Raji (cell line): Measurements from ENCODE around the gene NCOR2.

Source experiments
- POLR2A ChIP-seq: IDR thresholded peaks from 2 replicates; pipeline ENCODE4 v1.6.1; 2011; ENCODE audit warnings: low read depth, low read length, control low read depth; ENCODE audit not compliant: insufficient read depth

The NCOR2 gene

DNA sequence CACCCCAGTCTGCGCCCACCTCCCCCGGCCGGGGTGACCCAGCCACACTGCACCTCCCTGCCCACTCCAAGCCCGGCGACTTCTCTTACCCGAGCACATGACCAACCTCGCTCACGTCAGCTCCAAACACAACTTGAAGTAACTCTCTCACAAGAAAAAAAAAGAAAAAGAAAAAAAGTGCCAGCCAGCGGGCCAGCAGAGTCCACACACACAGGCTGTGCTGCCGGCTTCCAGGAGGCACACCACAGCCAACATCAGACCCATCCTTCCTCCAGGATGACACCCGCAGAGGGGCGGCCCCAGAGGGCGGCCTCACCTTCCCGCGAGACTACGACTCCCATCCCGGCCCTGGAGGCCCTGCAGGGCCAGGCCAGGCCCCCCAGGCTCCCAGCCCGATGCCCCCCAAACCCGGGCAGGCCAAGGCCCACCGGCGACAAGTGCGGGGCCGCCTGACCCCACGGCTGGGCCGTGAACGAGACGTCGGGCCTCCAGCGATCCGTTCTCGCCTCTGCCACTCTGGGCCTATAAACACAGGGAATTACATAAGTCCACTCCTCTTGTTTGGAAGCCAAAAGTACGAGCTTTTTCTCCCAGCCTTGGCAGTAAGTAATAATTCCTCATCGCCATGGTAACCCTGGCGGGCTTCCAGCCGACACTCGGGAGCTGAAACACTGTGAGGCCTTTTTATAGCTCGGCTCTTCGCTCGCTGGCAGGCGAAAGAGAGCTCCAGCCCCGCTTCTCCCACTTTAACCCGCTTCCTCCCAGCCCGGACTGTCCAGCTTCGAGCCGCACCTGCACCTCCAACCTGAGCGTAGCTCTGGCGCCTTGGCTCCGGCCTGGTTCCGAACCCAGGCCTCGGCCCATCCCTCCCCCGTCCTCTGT is 49.1 kb downstream of the NCOR2 start:
- no peak for TF ChIP-seq POLR2A
